ENCODE results near the gene ZNF77.
"Not testable (repeated sequence)": the region's sequence is repeated elsewhere in the genome, so short reads cannot be mapped to it uniquely, and the experiment has no call there.

ZNF77 gene

DNA sequence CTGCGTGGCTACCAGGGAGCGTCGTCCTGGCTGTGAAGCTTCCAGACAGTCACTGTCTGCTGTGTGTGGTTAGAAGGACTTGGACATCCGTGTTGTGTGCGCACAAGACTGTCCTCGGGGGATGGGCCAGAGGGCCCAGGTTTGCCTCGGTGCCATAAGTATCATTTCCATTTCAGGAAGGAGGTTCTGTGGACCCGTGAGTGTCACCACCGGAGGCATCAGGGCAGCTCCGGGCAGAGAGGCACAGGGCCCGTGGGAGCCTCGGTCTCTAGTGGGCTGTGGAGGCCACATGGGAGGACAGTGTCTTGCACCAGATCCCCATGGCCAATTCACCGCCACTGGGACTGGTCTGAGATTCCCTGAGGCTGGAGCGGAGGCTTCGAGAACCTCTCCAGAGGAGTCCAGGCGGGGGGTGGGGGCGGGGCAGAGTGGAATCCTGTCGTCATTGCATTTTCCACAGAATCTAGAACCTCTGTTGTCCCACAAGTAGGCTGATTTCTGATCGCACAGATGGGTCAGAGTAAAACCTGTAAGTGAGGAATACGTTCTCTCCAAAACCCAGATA, 38.1 kb downstream of the ZNF77 start:
- Histone ChIP-seq H3K4me1 (ENCODE audit: control insufficient read depth in 1 of 2, insufficient read depth in 1 of 2, low read depth in 1 of 2, low read length in 1 of 2) (no peaks in the 10 kb centered on the region), H3K9me3 (no peaks in the 10 kb centered on the region), H3K4me3 (ENCODE audit: low read depth in 1 of 2, low read length in 1 of 2) (no peak overlapping the region), H3K36me3 (no peaks in the 10 kb centered on the region), H3K27me3 (no peaks in the 10 kb centered on the region), H3K27ac (no peak overlapping the region)
- TF ChIP-seq, protein P1, sequence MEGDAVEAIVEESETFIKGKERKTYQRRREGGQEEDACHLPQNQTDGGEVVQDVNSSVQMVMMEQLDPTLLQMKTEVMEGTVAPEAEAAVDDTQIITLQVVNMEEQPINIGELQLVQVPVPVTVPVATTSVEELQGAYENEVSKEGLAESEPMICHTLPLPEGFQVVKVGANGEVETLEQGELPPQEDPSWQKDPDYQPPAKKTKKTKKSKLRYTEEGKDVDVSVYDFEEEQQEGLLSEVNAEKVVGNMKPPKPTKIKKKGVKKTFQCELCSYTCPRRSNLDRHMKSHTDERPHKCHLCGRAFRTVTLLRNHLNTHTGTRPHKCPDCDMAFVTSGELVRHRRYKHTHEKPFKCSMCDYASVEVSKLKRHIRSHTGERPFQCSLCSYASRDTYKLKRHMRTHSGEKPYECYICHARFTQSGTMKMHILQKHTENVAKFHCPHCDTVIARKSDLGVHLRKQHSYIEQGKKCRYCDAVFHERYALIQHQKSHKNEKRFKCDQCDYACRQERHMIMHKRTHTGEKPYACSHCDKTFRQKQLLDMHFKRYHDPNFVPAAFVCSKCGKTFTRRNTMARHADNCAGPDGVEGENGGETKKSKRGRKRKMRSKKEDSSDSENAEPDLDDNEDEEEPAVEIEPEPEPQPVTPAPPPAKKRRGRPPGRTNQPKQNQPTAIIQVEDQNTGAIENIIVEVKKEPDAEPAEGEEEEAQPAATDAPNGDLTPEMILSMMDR (IDR thresholded peaks at IDR 0.05), result no peak

DNA sequence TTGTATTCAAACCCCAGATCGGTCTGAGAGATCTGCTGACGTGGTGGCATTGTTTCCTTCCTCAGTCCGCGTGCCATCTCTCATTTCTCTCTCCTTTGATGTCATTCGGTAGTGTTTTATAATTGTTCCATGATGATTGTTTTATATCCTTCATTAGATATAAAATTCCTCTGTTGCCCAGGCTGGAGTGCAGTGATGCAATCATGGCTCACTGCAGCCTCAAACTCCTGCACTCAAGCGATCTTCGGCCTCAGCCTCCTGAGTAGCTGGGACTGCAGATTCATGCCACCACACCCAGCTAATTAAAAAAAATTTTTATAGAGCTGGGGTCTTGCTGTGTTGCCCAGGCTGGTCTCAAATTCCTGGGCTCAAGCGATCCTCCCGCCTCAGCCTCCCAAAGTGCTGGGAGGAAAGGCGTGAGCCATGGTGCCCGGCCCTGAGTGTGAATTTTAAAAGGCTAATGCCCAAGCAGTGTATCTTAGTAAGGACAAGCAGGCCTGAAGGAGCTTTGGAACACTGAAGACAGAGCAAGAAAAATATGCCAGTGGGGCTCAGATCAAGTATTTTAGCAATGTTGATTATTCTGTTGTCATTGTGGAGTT, 38.8 kb downstream of the ZNF77 start:
- TF ChIP-seq, protein P1 (IDR thresholded peaks at IDR 0.05), result no peak
- Histone ChIP-seq H3K4me1 (ENCODE audit: control insufficient read depth in 1 of 2, insufficient read depth in 1 of 2, low read depth in 1 of 2, low read length in 1 of 2) (peaks cover 3 to 6% of the 10 kb centered on the region in 2 experiments), H3K36me3 (no peaks in the 10 kb centered on the region), H3K4me3 (ENCODE audit: low read depth in 1 of 2, low read length in 1 of 2) (no peak overlapping the region), H3K27ac (no peak overlapping the region), H3K9me3 (no peaks in the 10 kb centered on the region), H3K27me3 (no peaks in the 10 kb centered on the region)

DNA sequence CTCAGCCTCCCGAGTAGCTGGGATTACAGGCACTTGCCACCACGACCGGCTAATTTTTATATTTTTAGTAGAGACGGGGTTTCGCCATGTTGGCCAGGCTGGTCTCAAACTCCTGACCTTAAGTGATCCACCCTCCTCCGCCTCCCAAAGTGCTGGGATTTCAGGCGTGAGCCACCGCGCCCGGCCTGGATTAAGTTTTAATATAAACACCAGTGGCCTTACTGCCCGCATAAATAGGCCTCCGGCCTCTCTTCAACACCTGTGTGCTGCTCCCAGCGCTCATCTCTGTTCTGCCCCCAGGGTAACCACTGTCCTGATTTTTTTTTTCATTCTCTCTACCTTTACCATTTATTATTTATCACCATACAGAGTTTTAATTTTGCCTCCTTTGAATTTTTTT, 41.4 kb downstream of the ZNF77 start:
- H3K27ac ChIP-seq; H3K36me3 ChIP-seq; H3K9me3 ChIP-seq; H3K27me3 ChIP-seq; H3K4me3 ChIP-seq (ENCODE audit: low read depth in 1 of 2, low read length in 1 of 2): not testable (repeated sequence)
- peaks cover 9 to 15% of the 10 kb centered on the region in 2 experiments for H3K4me1 ChIP-seq (ENCODE audit: control insufficient read depth in 1 of 2, insufficient read depth in 1 of 2, low read depth in 1 of 2, low read length in 1 of 2)

DNA sequence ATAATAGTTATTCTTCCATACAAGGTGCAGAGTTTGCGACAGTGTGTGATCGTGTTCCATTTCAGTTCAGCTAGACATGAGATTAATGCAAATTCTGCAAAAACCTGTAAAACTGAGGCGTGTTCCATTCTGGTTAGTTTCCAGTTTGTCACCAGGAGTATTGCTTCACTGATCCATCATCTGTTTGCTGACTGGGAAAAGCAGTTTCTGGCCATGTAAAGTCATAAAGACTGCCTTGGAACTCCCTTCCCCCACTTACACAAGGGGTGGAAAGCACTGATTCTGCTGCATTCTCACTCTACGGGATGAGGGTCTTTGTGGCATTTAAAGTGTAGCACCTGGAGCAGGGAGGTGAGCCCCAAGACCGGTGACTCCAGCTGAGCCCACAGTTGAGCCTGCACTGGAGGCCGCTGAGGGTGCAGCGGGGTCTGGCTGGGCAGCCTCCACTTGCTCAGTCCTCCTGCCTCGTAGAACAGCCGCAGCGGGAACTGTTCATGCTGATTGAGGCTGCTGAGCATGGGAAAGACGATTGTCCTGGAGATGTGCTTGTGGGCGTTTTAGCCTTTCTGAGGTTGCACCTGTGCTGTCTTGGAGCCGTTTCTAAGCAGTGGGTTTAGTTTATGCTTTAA, 42.1 kb downstream of the ZNF77 start:
- no peaks in the 10 kb centered on the region for H3K36me3 ChIP-seq
- TF ChIP-seq, protein P1 (IDR thresholded peaks at IDR 0.05), result no peak
- H3K9me3 ChIP-seq, result peaks cover 3% of the 10 kb centered on the region
- H3K4me3 ChIP-seq (ENCODE audit: low read depth in 1 of 2, low read length in 1 of 2), result no peak overlapping the region
- peaks cover 9 to 15% of the 10 kb centered on the region in 2 experiments for H3K4me1 ChIP-seq (ENCODE audit: control insufficient read depth in 1 of 2, insufficient read depth in 1 of 2, low read depth in 1 of 2, low read length in 1 of 2)
- no peak overlapping the region for H3K27ac ChIP-seq
- H3K27me3 ChIP-seq, result no peaks in the 10 kb centered on the region

DNA sequence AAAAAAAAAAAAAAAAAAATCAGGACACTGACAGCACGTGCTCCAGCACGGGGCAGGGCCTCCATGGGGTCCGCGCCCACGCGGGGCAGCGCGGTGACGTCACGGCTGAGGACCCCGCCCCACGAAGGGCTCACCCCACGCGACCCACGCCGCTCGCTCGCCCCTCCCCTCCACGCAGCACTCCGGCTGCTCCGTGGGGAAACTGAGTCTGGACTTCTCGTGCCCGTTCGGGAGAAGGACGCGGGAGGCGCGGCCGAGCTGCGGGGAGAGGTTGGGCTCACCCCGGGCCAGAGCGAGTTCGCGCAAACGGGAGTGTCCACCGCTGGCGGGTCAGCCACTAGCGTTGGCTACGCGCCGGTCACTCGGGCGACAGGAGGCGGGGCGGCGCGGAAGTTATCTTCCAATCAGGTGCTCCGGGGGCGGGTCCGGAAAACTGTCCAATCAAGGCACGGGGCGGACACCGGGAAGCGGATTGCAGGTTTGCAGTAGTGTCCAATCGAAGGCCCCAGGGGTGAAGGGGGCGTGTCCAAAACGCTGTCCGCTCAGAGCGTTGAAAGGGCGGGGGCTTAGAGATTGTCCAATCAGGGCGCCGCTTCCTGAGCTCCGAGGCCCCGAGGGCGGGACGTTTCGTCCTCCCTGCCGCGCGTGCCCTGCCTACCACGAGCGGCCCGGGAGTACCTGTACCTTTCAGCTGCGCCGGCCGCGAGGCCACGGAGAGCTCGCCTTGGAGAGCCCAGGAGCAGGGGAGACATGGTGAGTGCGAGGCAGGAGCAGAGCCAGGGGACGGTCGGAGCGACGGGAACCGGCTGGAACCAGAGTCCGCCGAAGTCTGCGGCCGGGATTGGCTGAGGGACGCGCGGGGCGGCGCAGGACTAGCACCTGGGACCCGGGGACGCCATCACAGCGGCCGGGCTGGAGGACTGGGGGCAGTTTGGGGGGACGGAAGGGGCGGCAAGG, 44.2 kb downstream of the ZNF77 start, which contains the start of gene ZNF57:
ZNF57 (plus strand) TSS at position 633 of the 957 bp plus-strand sequence; CDS start at position 751, 118 bp downstream.
- Histone ChIP-seq H3K9me3 (peaks cover 7% of the 10 kb centered on the region), H3K4me1 (ENCODE audit: control insufficient read depth in 1 of 2, insufficient read depth in 1 of 2, low read depth in 1 of 2, low read length in 1 of 2) (peaks cover 9 to 15% of the 10 kb centered on the region in 2 experiments), H3K27me3 (no peaks in the 10 kb centered on the region), H3K36me3 (no peaks in the 10 kb centered on the region), H3K4me3 (ENCODE audit: low read depth in 1 of 2, low read length in 1 of 2) (peak within 1 kb of the TSS; percentile 65 to 71), H3K27ac (peak within 1 kb of the TSS; percentile 47)
- TF ChIP-seq, protein P1 (IDR thresholded peaks at IDR 0.05), result no peak
